HuH-7.5 (cell line): ENCODE data around the gene SCEL.
"Not testable (repeated sequence)": the region's sequence is repeated elsewhere in the genome, so short reads cannot be mapped to it uniquely, and the experiment has no call there.

Experiments
- DNase-seq: peaks from one replicate; pipeline ENCODE4 v3.0.0; 2011; ENCODE audit warnings: low spot score

SCEL gene

DNA sequence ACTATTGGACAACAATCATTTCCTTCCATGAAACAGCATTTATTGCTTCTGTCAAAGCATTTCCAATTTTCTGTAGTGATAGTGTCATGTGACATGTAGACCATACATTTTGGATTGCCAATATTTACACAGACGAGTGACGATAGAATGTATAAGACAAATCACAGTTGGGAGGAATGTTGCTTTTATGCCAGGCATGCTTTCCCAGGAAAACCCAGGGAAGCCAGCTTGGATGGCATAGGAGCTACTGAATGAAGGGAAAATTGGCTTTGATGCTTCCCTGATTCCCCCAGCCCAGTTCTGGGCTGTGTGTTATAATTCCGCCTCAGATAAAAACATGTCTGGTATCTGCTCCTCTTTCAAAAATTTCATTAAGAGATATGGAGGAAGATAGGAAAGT lies 22.5 kb downstream of the SCEL start:
- no peak for DNase-seq

GRCh38 chr13:77563111-77563510 lies 27.6 kb downstream of the SCEL start:
- no peak for DNase-seq

DNA sequence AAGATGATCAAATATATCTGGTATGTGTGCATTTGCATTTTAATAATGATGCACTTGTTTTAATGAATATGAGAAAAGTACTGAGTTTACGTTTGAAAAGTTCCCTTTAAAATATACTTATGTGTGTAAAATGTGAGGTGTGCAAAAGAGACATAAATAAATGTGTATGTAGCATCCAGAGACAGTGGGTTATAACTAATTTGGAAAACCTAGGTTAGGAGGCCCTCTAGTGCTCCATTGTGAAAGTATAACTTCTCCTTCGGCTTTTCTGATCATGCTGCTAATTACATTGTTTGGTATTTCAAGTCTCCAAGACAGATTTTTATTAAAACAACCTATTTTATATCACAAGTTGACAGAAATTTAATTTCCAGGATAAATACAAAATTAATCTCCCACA lies 30.1 kb downstream of the SCEL start:
- no peak for DNase-seq

- DNase-seq: no peak
Observed at GRCh38 chr13:77571956-77572355, 36.5 kb downstream of the SCEL start.

- DNase-seq: no peak
Observed at GRCh38 chr13:77574096-77574495, 38.6 kb downstream of the SCEL start.

DNA sequence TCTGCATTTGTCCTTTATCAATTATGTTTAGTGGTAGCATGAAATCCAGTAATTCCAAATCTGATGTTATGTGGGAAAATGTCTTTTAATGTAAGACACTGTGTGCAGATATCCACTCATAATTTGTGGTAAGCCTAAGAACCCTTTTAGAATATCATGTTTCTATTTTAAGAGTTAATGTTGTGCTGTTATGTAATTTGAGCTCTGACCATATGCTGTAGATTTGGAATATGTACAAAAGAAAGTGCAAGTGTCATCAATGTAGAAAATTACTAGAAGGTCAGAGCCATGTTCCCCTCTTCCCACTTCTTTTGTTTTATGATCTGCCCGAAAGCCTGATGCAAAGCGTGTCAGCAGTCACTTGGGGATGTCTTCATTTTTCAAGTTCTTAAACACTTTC lies 44.5 kb downstream of the SCEL start:
- DNase-seq: no peak

GRCh38 chr13:77580748-77581147 lies 45.2 kb downstream of the SCEL start:
- DNase-seq: no peak

DNA sequence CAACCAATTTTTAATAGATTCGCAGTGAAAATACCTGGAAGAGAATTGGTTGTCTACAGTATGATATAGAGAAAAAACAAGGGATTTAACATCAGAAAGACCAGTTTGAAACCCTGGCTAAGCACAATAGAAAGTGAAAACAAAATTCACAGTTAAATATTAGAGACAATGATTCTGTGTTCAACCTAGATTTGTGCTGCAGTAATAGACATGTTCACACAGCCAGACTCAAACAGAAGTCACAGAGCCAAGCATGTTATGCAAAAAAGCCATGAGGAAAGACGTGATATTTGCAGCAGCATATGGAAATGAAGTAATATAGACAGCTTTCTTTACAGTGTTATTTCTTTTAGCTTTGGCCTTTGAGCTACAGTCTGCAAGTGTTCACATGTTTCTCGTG lies 48.1 kb downstream of the SCEL start:
- no peak for DNase-seq

GRCh38 chr13:77584106-77584505 lies 48.6 kb downstream of the SCEL start:
- DNase-seq: no peak

DNA sequence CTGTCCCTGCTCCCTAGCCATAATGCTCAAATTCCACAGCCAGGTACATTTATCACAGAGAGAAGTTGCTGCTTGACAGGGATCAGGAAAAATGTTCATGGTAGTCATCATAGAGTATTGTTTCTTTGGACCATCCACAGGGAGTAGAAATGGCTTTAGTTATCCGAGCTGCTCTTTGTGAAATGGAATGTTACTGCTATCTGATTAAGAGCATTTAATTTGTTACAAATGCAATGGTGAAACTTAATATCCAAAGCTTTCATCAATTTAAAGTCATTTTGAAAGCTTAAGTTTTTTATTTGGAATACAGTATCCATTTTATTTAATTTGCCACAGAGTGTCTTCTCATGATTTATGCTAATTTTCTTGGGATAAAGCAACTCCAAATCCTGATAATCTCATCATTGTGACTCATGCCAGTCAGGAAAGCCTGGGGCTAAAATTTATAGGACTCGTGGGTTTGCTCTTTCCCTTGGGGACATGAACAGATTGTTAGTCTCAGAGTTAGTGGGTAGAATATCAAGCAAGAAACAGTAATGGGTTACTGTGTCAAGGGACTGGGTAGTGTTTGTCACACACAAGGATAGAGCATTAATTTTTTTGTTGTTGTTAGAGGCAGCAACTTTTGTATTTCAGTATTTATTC lies 59.8 kb downstream of the SCEL start:
- DNase-seq: no peak

GRCh38 chr13:77596777-77597176 lies 61.3 kb downstream of the SCEL start:
- DNase-seq: no peak

- DNase-seq: no peak
Observed at GRCh38 chr13:77599351-77599750, 63.8 kb downstream of the SCEL start.

GRCh38 chr13:77600701-77601100 lies 65.2 kb downstream of the SCEL start:
- DNase-seq: no peak

- DNase-seq: no peak
Observed at GRCh38 chr13:77611068-77611467, 75.6 kb downstream of the SCEL start.

DNA sequence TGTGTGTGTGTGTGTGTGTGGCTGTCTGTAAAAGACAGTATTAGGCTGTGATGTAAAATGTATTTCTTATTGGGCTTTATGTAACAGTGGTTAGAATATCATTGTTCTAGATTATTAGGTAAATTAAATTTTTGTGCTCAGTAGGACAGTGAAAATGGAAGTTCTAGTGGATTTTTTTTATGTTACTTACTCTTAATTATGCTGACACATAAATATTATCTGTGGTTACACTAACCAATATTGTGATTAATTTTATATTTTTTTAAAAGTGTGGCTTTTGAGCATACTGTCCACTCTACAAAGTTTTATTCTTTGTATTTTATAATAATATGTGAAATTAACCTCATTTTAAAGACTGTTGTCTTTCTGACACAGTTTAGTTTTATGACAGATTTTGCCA lies 80.5 kb downstream of the SCEL start:
- no peak for DNase-seq

GRCh38 chr13:77619655-77620054 lies 84.1 kb downstream of the SCEL start:
- no peak for DNase-seq

- no peak for DNase-seq
Observed at GRCh38 chr13:77620138-77620537, 84.6 kb downstream of the SCEL start.

DNA sequence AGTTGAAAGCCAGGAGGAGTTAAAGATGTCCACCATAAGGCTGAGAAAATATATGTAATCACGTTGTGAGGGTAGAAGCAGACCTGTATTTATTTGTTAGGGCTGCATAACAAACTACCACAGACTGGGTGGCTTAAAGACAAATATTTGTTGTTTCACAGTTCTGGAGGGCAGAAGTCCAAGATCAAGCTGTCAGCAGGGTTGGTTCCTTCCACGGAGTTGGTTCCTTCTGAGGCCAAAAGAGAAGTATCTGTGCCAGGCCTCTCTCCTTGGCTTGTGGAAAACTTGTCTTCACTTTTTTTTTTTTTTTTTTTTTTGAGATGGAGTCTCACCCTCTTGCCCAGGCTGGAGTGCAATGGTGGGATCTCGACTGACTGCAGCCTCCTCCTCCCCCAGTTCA lies 88.3 kb downstream of the SCEL start:
- DNase-seq: no peak

GRCh38 chr13:77628170-77628569 lies 92.7 kb downstream of the SCEL start:
- DNase-seq: no peak

- DNase-seq: no peak
Observed at GRCh38 chr13:77637588-77637987, 102.1 kb downstream of the SCEL start.

- no peak for DNase-seq
Observed at GRCh38 chr13:77650409-77650808, 114.9 kb downstream of the SCEL start.

DNA sequence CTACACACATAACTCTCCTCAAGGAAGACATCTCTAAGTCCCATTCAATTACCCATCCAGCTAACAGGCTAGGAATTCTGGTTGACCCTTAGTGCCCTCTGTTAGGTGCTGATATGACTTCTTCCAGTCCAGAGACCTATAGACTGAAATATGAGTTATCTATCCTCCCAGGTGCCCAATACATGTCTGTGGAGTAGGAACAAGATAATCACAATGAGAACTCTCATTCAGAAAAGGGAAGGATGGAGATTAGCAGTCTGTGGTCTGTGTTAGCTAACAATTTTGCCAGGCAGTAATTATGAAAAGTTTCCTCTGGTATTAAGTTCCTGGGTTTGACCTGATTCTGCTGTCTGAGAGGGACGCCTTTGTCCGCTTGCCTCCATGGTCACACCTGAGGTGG lies 117.8 kb downstream of the SCEL start:
- DNase-seq: no peak

GRCh38 chr13:77660016-77660415 lies 124.5 kb downstream of the SCEL start:
- DNase-seq: not testable (repeated sequence)

DNA sequence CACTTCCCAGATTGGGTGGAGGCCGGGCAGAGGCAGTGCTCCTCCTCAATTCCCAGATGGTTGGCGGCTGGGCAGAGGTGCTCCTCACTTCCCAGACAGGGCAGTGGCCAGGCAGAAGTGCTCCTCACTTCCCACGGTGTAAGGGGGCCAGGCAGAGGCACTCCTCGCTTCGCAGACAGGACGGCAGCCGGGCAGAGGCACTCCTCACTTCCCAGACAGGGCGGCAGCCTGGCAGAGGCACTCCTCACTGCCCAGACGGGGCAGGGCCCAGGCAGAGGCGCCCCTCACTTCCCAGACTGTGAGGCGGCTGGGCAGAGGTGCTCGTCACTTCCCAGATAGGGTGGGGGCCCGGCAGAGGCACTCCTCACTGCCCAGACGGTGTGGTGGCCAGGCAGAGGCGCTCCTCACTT lies 125.3 kb downstream of the SCEL start:
- DNase-seq: no peak

- DNase-seq: not testable (repeated sequence)
Observed at GRCh38 chr13:77662301-77662700, 126.8 kb downstream of the SCEL start.
